PC-9 (cell line): ENCODE data around the gene FAM32A.

Experiments
- CTCF ChIP-seq: fragments of 200-600 bp; sonication (generic); conservative IDR thresholded peaks from 2 replicates; pipeline ENCODE4 v1.6.1; 2017; ENCODE audit warnings: mixed run types, antibody characterized with exemption, mild to moderate bottlenecking, moderate library complexity
- EZH2 ChIP-seq: fragments of 200-600 bp; sonication (generic); IDR thresholded peaks from 2 replicates; pipeline ENCODE4 v1.8.0; 2017; ENCODE audit warnings: antibody characterized with exemption, low read depth

- TF ChIP-seq CTCF, result no peak
- TF ChIP-seq EZH2, result no peak
These were observed 27.9 kb downstream of the FAM32A start for GRCh38 chr19:16213076-16213475.
